Esophagus squamous epithelium (tissue), 5 donors: Measurements from ENCODE around the gene PRAME. TPM values are rescaled to one million over a fixed set of nuclear protein-coding genes. Genes with fewer than 3 reads are reported as not detected.

Source experiments
- DNase-seq: peaks from one replicate; lab custom pipeline; 2025; lab: John Stamatoyannopoulos, UW
- H3K27ac ChIP-seq, 4 donors: fragments of 200-600 bp; sonication (generic); one replicate each; pipeline ENCODE4 v1.5.1; 2016 to 2019; ENCODE audit warnings: mild to moderate bottlenecking in 1 of 4
- H3K27me3 ChIP-seq, 4 donors: fragments of 200-600 bp; sonication (generic); 1 replicate in 3 of 4; 2 replicates in 1 of 4; pipeline versions ENCODE4 v1.5.1 to v1.6.0; 2017 to 2021; ENCODE audit warnings: antibody characterized with exemption in 1 of 4
- H3K36me3 ChIP-seq, 3 donors: fragments of 200-600 bp; sonication (generic); one replicate each; pipeline ENCODE4 v1.5.1; 2016 to 2019
- H3K4me1 ChIP-seq, 3 donors: fragments of 200-600 bp; sonication (generic); one replicate each; pipeline ENCODE4 v1.5.1; 2017 to 2019
- H3K4me3 ChIP-seq, 4 donors: fragments of 200-600 bp; sonication (generic); 1 replicate in 3 of 4; 2 replicates in 1 of 4; pipeline ENCODE4 v1.5.1; 2016 to 2019; ENCODE audit warnings: mild to moderate bottlenecking in 2 of 4, moderate library complexity in 1 of 4
- H3K9me3 ChIP-seq, 3 donors: fragments of 200-600 bp; sonication (generic); one replicate each; pipeline ENCODE4 v1.5.1; 2016 to 2019
- POLR2A ChIP-seq, 4 donors: fragments of 450-650 bp; IDR thresholded peaks; one replicate each; pipeline ENCODE4 v1.6.1; 2017; ENCODE audit warnings: antibody characterized with exemption in 4 of 4, mild to moderate bottlenecking in 4 of 4, moderate library complexity in 3 of 4
- WGBS, 2 donors: methylation state at CpG; one replicate each; pipeline ENCODE4 v1.1.5; 2018; 5-methylcytosine and 5-hydroxymethylcytosine counted together
- intact Hi-C: fragments of 100-400 bp; cut with DNase I; formaldehyde crosslinking; loops from one replicate; pipeline ENCODE4 v1.15.0; 2022
- total RNA-seq, 4 donors: library from RNA; depleted of rRNA; stranded (reverse); fragments of >200 nt; gene quantifications; one replicate each; pipeline ENCODE4 v1.1.0, GENCODE V29; 2016
- TF ChIP-seq, protein P1 (sequence below), 6 experiments: fragments of 450-650 bp in 4 of 6; fragments of 200-600 bp in 2 of 6; sonication (generic) in 2 of 6; IDR thresholded peaks; one replicate each; pipeline ENCODE4 v1.5.1; 2016 to 2019; ENCODE audit warnings: antibody characterized with exemption in 6 of 6, mild to moderate bottlenecking in 4 of 6, moderate library complexity in 4 of 6
- donor health status: DM: yes; HTN: yes; CAD: no.

The PRAME gene
- total RNA-seq, 4 donors from 2014 or later = not detected

DNA sequence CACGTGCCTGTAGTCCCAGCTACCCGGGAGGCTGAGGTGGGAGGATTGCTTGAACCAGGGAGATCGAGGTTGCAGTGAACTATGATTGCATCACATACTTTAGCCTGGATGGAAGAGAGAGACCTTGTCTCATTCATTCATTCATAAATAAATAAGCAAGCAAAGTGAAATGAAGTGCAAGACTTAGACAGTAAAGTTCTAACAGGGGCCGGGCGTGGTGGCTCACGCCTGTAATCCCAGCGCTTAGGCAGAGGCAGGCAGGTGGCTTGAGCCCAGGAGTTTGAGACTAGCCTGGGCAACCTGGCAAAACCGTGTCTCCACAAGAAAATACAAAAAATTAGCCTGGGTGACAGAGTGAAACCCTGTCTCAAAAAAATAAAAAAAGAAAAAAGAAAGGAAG lies 37.4 kb downstream of the PRAME start:
- intact Hi-C loops = no loop called here
- 48 to 56% methylated on average over 8 of the region's 8 CpGs for WGBS, 2 donors
- no peak for DNase-seq

DNA sequence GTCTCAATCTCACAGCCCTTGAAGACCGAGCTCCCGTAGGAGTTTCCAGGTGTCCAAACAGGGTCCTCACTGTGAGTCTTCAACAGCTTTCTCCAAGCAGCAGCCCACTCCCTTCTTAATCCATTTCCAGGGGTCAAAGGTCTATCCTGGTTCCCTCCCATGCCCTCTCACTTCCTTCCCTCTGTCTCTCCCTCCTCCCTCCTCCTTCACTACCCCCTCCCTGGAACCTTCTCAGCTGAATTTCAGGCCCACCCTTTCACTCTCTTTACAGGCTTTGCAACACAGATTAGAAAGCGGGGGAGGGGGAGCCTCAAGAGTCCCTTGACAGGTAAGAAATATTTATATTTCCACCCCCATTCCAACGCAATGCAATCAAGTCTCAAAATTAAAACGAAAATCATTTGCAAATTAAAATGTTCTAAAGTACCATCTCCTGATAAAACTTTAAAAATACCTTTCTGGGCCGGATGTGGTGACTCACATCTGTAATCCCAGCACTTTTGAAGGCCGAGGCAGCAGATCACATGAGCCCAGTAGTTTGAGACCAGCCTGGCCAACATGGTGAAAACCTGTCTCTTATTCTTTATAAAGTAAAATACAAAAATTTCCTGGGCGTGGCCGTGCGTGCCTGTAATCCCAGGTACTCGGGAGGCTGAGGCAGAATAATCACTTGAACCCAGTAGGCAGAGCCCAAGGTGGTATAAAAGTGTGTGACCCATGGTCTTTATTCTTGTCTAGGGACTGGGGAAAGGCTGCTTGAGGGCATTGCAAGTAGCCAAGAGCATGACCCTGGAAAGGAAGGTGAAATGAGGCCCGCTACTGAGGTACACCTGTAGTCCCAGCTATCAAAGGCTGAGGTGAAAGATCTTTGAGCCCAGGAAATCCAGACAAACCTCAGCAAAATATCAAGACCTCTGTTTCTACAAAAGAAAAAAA lies 38.1 kb downstream of the PRAME start:
- intact Hi-C loops = no loop called here
- Histone ChIP-seq H3K27me3 (peaks cover 0 to 43% (median 0%) of the 10 kb centered on the region in 4 donors), H3K27ac (no peak overlapping the region), H3K4me1 (peaks cover 0 to 4% (median 0%) of the 10 kb centered on the region in 3 donors), H3K36me3 (no peaks in the 10 kb centered on the region), H3K4me3 (no peak overlapping the region), H3K9me3 (no peaks in the 10 kb centered on the region)
- TF ChIP-seq, protein P1, sequence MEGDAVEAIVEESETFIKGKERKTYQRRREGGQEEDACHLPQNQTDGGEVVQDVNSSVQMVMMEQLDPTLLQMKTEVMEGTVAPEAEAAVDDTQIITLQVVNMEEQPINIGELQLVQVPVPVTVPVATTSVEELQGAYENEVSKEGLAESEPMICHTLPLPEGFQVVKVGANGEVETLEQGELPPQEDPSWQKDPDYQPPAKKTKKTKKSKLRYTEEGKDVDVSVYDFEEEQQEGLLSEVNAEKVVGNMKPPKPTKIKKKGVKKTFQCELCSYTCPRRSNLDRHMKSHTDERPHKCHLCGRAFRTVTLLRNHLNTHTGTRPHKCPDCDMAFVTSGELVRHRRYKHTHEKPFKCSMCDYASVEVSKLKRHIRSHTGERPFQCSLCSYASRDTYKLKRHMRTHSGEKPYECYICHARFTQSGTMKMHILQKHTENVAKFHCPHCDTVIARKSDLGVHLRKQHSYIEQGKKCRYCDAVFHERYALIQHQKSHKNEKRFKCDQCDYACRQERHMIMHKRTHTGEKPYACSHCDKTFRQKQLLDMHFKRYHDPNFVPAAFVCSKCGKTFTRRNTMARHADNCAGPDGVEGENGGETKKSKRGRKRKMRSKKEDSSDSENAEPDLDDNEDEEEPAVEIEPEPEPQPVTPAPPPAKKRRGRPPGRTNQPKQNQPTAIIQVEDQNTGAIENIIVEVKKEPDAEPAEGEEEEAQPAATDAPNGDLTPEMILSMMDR (IDR thresholded peaks at IDR 0.05) = no peak
- TF ChIP-seq POLR2A (IDR thresholded peaks at IDR 0.05) = no peak
- DNase-seq = no peak
- WGBS, 2 donors = 47 to 59% methylated on average over 9 to 12 of the region's 12 CpGs

More for the DNA sequence above, 37.4 kb downstream of the PRAME start:
- Histone ChIP-seq H3K9me3 (no peaks in the 10 kb centered on the region), H3K4me1 (peaks cover 0 to 4% (median 0%) of the 10 kb centered on the region in 3 donors), H3K27me3 (peaks cover 0 to 36% (median 0%) of the 10 kb centered on the region in 4 donors), H3K27ac (no peak overlapping the region), H3K4me3 (no peak overlapping the region), H3K36me3 (no peaks in the 10 kb centered on the region)
- TF ChIP-seq, protein P1 (IDR thresholded peaks at IDR 0.05) = no peak
- no peak for TF ChIP-seq POLR2A (IDR thresholded peaks at IDR 0.05)

DNA sequence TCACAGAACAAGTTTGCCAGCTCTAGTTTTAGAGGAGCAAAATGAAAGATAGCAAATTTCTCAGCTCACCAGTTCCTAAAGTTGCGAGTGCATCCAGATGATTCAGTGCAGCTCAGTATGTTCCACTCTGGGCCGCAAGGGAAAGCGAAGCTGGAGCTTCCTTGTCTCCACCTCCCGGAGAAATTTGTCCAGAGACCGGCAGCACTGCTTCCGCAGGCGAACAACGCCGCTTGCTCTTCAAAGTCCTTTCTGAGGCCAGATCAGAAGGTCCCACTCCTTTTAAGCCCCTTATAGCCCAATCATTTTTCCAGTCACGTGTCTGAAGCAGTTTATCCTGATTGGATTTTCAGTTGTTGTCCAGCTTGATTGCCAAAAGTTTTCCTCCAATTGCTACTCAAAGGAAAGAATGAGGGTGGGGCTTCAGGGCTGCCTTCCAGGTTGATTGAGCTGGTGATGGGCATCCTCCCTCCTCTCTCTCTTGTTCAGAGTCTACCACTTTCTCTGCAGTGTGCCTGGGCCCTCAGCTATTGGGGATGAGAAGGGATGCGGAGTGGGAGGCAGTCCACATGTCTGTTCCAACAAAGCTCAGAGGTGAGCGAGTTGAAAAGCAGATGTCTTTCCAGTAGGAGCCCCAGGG lies 38.9 kb downstream of the PRAME start, which contains the start of gene ZNF280A:
TSS of gene ZNF280A (minus strand) at position 251 of the 637 bp plus-strand sequence. CDS start 4,640 bp downstream, outside the sequence.
- Histone ChIP-seq H3K27me3 (peaks cover 0 to 45% (median 0%) of the 10 kb centered on the region in 4 donors), H3K36me3 (no peaks in the 10 kb centered on the region), H3K27ac (no peak within 1 kb of the TSS), H3K4me1 (peaks cover 0 to 4% (median 0%) of the 10 kb centered on the region in 3 donors), H3K9me3 (no peaks in the 10 kb centered on the region), H3K4me3 (no peak within 1 kb of the TSS)
- intact Hi-C loops = no loop called here
- TF ChIP-seq, protein P1 (IDR thresholded peaks at IDR 0.05) = no peak
- TF ChIP-seq POLR2A (IDR thresholded peaks at IDR 0.05) = no peak
- no peak for DNase-seq
- 69 to 75% methylated on average over 11 to 12 of the region's 12 CpGs for WGBS, 2 donors

DNA sequence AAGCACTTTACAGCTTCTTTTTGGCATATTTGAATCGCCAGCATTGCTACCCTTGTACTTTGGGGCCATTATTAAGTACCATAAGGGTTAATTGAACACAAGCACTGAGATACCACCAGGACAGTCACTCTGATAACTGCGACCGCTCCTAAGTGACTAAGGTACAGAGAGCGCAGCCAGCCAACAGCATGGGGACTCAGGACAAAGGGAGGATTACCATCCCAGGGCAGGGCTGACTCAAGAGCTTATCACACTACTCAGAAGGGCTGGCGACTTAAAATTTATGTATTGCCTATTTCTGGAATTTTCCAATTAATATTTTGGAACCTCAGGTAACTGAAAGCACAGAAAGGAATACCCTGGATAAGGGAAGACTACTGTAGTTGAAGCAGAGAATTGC lies 39.5 kb downstream of the PRAME start:
- Histone ChIP-seq H3K27me3 (peaks cover 0 to 45% (median 0%) of the 10 kb centered on the region in 4 donors), H3K9me3 (no peaks in the 10 kb centered on the region), H3K27ac (no peak overlapping the region), H3K4me3 (no peak overlapping the region), H3K4me1 (peaks cover 0 to 4% (median 0%) of the 10 kb centered on the region in 3 donors), H3K36me3 (no peaks in the 10 kb centered on the region)
- 44 to 58% methylated on average over 4 to 5 of the region's 5 CpGs for WGBS, 2 donors
- intact Hi-C loops = no loop called here
- TF ChIP-seq, protein P1 (IDR thresholded peaks at IDR 0.05) = no peak
- no peak for TF ChIP-seq POLR2A (IDR thresholded peaks at IDR 0.05)
- DNase-seq = no peak
